Fibroblast of skin of left quadriceps (primary cell): ENCODE results near the gene KLRC2.
"Not testable (repeated sequence)": the region's sequence is repeated elsewhere in the genome, so short reads cannot be mapped to it uniquely, and the experiment has no call there.

Source experiments
- DNase-seq, 2 experiments: peaks; one replicate each; pipeline ENCODE4 v3.0.0-alpha.2; 2013; ENCODE audit warnings: low read depth in 2 of 2

The KLRC2 gene

GRCh38 chr12:10405294-10405693 is 30.5 kb downstream of the KLRC2 start:
- DNase-seq, result no peak

GRCh38 chr12:10404798-10405197 is 31.0 kb downstream of the KLRC2 start:
- no peak for DNase-seq

DNA sequence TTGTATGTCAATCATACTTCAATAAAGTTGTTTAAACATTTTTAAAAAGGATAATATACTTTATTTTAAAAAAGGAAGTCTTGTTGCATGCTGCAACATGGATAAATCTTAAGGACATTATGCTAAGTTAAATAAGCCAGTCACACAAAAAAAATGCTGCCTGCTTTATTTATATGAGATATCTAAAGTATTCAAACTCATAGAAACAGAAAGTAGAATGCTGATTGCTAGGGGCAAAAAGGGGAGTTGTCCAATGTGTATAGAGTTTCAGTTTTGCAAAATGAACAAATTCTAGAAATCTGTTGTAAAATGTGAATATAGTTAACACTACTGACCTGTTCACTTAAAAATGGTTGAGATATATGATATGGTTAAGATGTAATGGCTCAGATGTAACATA is 35.0 kb downstream of the KLRC2 start:
- DNase-seq, result no peak

DNA sequence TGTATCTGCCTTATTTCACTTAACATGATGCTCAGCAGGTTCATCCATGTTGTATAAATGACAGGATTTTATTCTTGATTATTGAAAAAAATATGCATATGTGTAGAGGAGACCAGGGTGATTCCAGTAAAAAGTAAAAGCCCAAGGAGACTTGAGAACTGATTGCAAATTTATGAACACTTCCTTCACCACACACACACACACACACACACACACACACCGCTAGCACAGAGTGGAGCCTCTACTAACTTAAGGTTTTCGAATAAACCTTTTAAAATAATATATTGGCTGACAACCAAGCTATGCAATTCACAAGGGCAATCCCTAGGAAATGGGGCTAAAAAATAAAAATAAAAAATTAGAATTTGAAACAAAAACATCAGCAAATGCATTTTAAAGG is 37.6 kb downstream of the KLRC2 start:
- DNase-seq, result no peak

DNA sequence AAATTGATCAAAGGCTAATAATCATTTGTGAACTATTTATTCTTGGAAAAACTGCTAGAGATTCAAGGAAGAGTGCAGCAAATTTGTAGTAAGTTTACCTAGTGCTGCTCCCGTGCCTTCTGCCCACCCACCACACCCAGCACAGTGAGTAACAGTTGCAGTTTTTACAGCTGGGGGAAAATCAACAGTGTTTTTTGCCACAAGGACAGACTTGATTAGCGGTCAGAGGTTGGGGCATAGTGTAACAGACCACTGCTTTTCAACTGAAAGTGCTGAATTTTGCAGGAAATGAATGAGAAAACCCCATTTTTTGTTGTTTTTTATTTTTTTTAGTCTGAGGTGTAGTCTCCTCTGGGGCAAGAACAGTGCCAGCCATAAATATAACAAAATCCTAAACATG is 38.5 kb downstream of the KLRC2 start:
- no peak for DNase-seq

GRCh38 chr12:10396176-10396575 is 39.6 kb downstream of the KLRC2 start:
- DNase-seq, result not testable (repeated sequence)

- DNase-seq, result peak; percentile 12 to 18
Measured at GRCh38 chr12:10395390-10395998, 40.3 kb downstream of the KLRC2 start.

- DNase-seq, result not testable (repeated sequence)
Measured at GRCh38 chr12:10394531-10395152, 41.2 kb downstream of the KLRC2 start.

DNA sequence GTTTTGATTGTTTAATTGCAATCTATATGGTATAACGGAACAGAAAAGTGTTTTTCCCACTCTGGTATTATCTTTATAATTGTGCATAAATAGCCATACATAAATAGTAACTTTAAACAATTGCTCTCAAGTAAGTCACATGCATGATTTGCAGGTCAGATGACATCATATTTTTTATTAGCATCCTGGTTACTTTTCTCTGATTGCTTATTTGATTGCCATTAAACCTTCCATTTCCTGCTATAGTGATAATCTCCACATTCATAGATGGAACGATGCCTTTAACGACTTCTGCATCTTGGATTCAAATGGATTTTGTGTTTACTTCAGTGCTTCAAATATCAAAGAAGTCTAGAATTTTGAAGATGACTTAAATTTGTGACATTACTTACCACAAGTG is 42.5 kb downstream of the KLRC2 start:
- no peak for DNase-seq

- DNase-seq, result peak; percentile 31 to 52
Measured at GRCh38 chr12:10392394-10392930, 43.3 kb downstream of the KLRC2 start.

DNA sequence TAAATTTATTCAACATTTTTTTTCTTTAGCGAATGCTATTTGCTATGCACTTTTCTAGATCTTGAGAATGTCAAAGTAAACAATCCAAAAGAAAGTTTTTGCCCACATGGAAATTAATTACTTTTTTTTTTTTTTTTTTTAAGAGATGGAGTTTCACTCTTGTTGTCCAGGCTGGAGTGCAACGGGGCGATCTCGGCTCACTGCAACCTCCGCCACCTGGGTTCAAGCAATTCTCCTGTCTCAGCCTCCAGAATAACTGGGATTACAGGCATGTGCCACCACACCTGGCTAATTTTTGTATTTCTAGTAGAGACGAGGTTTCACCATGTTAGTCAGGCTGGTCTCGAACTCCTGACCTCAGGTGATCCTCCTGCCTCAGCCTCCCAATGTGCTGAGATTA is 44.8 kb downstream of the KLRC2 start:
- not testable (repeated sequence) for DNase-seq

- no peak for DNase-seq
Measured at GRCh38 chr12:10389904-10390303, 45.9 kb downstream of the KLRC2 start, which contains the start of gene KLRK1. Gene KLRK1 (minus strand): TSS chr12:10390041. CDS start chr12:10388810, 1,231 bp downstream.

DNA sequence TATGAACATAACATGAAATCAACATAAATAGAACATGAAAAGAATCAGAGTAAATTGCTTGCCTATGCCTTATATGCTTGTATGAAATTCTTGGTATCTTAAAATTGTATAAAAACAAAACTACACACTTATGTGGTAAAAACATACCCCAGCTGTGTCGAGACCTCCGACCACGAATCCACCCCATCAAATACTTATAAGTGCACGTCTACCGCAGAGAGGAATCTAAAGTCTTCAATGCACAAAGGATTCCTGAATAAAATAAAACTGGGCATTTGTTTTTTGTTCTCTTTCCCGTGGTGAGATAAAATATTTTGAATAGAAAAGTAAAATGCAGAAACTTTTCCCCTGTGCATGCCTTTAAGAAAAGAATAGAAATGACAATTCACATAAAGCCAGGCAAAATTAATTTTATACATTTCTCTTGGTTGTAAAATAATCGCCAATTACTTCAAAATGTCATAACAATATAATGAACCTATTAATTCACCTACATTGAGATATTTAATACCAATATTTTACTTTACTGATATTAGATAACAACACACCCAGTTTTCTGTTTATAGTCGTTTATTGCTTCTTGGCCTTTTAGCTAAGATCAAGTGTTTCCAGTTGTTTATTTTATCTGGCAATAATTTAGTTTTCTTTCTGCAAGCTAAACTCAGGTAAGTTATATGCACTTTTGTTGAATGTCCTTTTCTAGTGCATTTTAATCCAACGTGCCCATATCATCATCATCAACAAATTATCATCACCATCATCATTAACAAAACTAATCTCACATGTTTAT is 47.0 kb downstream of the KLRC2 start:
- no peak for DNase-seq

DNA sequence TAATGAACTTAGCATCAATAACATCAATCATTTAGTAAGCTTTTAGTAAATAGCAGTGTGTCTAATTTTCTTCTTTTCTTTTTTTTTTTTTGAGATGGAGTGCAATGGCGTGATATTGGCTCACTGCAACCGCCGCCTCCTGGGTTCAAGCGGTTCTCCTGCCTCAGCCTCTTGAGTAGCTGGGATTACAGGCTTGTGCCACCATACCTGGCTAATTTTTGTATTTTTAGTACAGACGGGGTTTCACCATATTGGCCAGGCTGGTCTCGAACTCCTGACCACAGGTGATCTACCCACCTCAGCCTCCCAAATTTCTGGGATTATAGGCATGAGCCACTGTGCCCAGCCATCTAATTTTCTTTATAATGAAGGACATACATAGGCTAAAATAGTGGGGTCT is 48.3 kb downstream of the KLRC2 start:
- not testable (repeated sequence) for DNase-seq

DNA sequence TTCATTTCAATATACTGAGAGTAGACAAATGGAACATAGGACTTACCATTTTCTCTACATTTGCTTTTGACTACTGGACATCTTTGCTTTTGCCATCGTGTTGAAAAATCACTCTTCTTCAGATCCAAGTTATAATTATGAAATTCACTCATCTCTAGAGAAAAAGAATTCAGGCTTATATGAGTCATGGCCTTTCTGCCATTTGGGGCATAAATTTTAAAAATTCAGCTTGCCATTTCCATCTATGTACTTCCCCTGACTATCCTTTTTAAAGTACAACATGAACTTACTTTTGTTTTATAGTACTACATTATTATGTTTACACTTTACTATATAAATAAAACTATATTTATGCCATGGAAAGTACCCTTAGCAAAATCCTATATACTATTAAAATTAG is 49.0 kb downstream of the KLRC2 start:
- DNase-seq, result no peak

- peak; percentile 79 to 85 for DNase-seq
Measured at GRCh38 chr12:10385166-10385613, 50.6 kb downstream of the KLRC2 start.

GRCh38 chr12:10384191-10384590 is 51.6 kb downstream of the KLRC2 start:
- DNase-seq, result no peak

DNA sequence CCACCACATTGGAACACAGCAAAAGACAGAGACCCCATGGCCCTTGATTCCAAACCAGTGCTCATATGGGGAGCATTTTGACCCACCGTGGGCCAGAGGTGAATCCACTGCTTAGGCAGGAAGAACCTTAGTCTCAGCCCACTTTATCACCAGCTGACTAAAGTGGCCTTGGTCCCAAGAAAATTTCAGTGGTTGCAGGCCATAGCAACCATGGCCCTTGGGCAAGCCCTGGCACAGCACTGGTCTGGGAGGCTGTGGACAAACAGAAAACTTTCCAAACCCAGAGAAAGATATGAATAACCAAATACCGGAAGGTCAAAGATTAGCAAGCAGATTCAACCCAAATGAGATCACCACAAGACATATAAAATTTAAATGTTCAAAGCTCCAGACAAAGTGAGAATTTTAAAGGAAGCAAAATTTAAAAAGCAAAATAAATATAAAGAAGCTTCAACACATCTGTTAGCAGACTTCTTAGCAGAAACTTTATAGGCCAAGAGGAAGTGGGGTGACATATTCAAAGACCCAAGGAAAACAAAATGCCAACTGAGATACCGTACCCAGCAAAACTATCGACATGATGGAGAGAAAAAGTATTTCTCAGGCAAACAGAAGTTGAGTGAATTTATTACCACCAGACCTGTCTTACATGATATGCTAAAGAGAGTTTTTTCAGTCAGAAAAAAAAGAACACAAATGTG is 53.7 kb downstream of the KLRC2 start:
- DNase-seq, result no peak
